HCT116 (cell line): ENCODE results near the gene KRTAP10-10. TPM values are rescaled to one million over a fixed set of nuclear protein-coding genes. Genes with fewer than 3 reads are reported as not detected.

Source experiments
- ATAC-seq: fragments of 200-7000 bp; cut with Tn5 transposase; 2 replicates; pipeline ENCODE4 v1.9.1; 2020; ENCODE audit warnings: mild to moderate bottlenecking, moderate library complexity
- BruUV-seq: library from RNA; stranded (reverse); fragments of 400-500 nt; replicated peaks from 2 replicates; lab custom pipeline; 2021; lab: Mats Ljungman, UMichigan
- CTCF ChIA-PET: fragments of 300-600 bp; sonication (Branson Sonifier 250); formaldehyde crosslinking; loops from one replicate; lab custom pipeline; 2021; ENCODE audit warnings: antibody characterized with exemption; lab: Charles Lee
- POLR2A ChIA-PET: fragments of 300-600, 350-600 bp; sonication (Branson Sonifier 250); formaldehyde crosslinking; loops from one replicate; lab custom pipeline; 2021; ENCODE audit warnings: antibody characterized with exemption; lab: Charles Lee
- RAD21 ChIA-PET, 2 experiments: fragments of 300-600 bp; sonication (Branson Sonifier 250); formaldehyde crosslinking; loops; one replicate each; lab custom pipeline; 2023; ENCODE audit warnings: low total read pairs in 2 of 2; ENCODE audit not compliant: uncharacterized antibody in 2 of 2, unreplicated experiment in 2 of 2, low non-redundant PET in 1 of 2; lab: Charles Lee
- DNase-seq: peaks from one replicate; pipeline ENCODE4 v3.0.0-alpha.2; 2010; ENCODE audit warnings: low read depth, low spot score
- H2AFZ ChIP-seq: fragments of 200-600 bp; shearing (Covaris generic), sonication (generic); 2 replicates; pipeline ENCODE4 v1.6.1; 2017; ENCODE audit warnings: low read depth, mixed run types, mixed read lengths, antibody characterized with exemption, low read length; ENCODE audit not compliant: poor library complexity, severe bottlenecking
- H3K27ac ChIP-seq: 2 replicates; pipeline ENCODE4 v1.5.1; 2012; ENCODE audit warnings: low read depth, low read length
- H3K27me3 ChIP-seq: fragments of 200-600 bp; sonication (generic); 2 replicates; pipeline ENCODE4 v1.6.1; 2016; ENCODE audit warnings: mixed run types, low read length, mixed read lengths; ENCODE audit not compliant: insufficient read depth
- H3K36me3 ChIP-seq, 2 experiments: fragments of 200-500 bp in 1 of 2; fragments of 200-600 bp in 1 of 2; sonication (Bioruptor generic) in 1 of 2; sonication (generic) in 1 of 2; 2 replicates each; pipeline versions ENCODE4 v1.5.1 to v1.6.1; 2014 to 2016; ENCODE audit warnings: low read length in 2 of 2, inconsistent platforms in 1 of 2, mixed read lengths in 1 of 2, mixed run types in 1 of 2; ENCODE audit not compliant: insufficient read depth in 2 of 2, control insufficient read depth in 1 of 2
- H3K4me1 ChIP-seq, 2 experiments: fragments of 200-600 bp in 1 of 2; sonication (generic) in 1 of 2; 2 replicates each; pipeline versions ENCODE4 v1.5.1 to v1.6.1; 2012 to 2017; ENCODE audit warnings: low read length in 2 of 2, inconsistent platforms in 1 of 2, mild to moderate bottlenecking in 1 of 2, mixed read lengths in 1 of 2, mixed run types in 1 of 2, moderate library complexity in 1 of 2; ENCODE audit not compliant: insufficient read depth in 2 of 2, control insufficient read depth in 1 of 2
- H3K4me2 ChIP-seq: fragments of 200-600 bp; sonication (generic); 2 replicates; pipeline ENCODE4 v1.6.1; 2017; ENCODE audit warnings: mixed run types, low read length, mixed read lengths
- H3K4me3 ChIP-seq, 2 experiments: fragments of 200-600 bp in 1 of 2; sonication (generic) in 1 of 2; replicated peaks in 1 of 2; 2 replicates each; pipeline ENCODE4 v1.5.1; 2011 to 2016; ENCODE audit warnings: low read length in 2 of 2, control low read depth in 1 of 2, low read depth in 1 of 2, mild to moderate bottlenecking in 1 of 2, mixed read lengths in 1 of 2, mixed run types in 1 of 2
- H3K79me2 ChIP-seq: fragments of 200-600 bp; sonication (generic); 2 replicates; pipeline ENCODE4 v1.6.1; 2017; ENCODE audit warnings: mild to moderate bottlenecking, mixed run types, low read length, moderate library complexity, mixed read lengths; ENCODE audit not compliant: insufficient read depth
- H3K9ac ChIP-seq: fragments of 200-600 bp; sonication (generic); 2 replicates; pipeline ENCODE4 v1.6.1; 2016; ENCODE audit warnings: low read length, mixed read lengths
- H3K9me2 ChIP-seq: fragments of 200-600 bp; sonication (generic), shearing (Covaris generic); 2 replicates; pipeline ENCODE4 v1.6.1; 2017; ENCODE audit warnings: mixed run types, mild to moderate bottlenecking, moderate library complexity; ENCODE audit not compliant: insufficient read depth
- H3K9me3 ChIP-seq, 2 experiments: fragments of 200-500 bp in 1 of 2; fragments of 200-600 bp in 1 of 2; sonication (Bioruptor generic) in 1 of 2; sonication (generic) in 1 of 2; 2 replicates each; pipeline ENCODE4 v1.6.1; 2014 to 2017; ENCODE audit warnings: low read length in 2 of 2, mixed read lengths in 2 of 2, inconsistent platforms in 1 of 2, low read depth in 1 of 2, mild to moderate bottlenecking in 1 of 2, mixed run types in 1 of 2, moderate library complexity in 1 of 2; ENCODE audit not compliant: control insufficient read depth in 1 of 2, insufficient read depth in 1 of 2
- H4K20me1 ChIP-seq: fragments of 200-600 bp; sonication (generic), shearing (Covaris generic); 2 replicates; pipeline ENCODE4 v1.6.1; 2017; ENCODE audit warnings: mixed run types, mild to moderate bottlenecking, moderate library complexity; ENCODE audit not compliant: insufficient read depth
- CBX3 ChIP-seq: IDR thresholded peaks from 2 replicates; pipeline ENCODE4 v1.6.1; 2012; ENCODE audit warnings: low read depth
- CEBPB ChIP-seq: IDR thresholded peaks from 2 replicates; pipeline ENCODE4 v1.6.1; 2012; ENCODE audit warnings: low read depth
- EGR1 ChIP-seq: IDR thresholded peaks from 2 replicates; pipeline ENCODE4 v1.6.1; 2012; ENCODE audit warnings: low read depth
- ELF1 ChIP-seq: IDR thresholded peaks from 2 replicates; pipeline ENCODE4 v1.6.1; 2012; ENCODE audit warnings: low read depth, borderline replicate concordance
- EZH2 ChIP-seq: fragments of 200-600 bp; sonication (generic); IDR thresholded peaks from 2 replicates; pipeline ENCODE4 v1.6.1; 2017; ENCODE audit warnings: antibody characterized with exemption, mixed run types
- EZH2phosphoT487 ChIP-seq: fragments of 200-600 bp; IDR thresholded peaks from 2 replicates; pipeline ENCODE4 v1.6.1; 2018; ENCODE audit warnings: antibody characterized with exemption, borderline replicate concordance
- FOSL1 ChIP-seq: IDR thresholded peaks from 2 replicates; pipeline ENCODE4 v1.6.1; 2012; ENCODE audit warnings: low read depth
- POLR2A ChIP-seq: IDR thresholded peaks from 2 replicates; pipeline ENCODE4 v1.7.0; 2011; ENCODE audit warnings: borderline replicate concordance; ENCODE audit not compliant: insufficient read depth, insufficient read length; ENCODE audit errors: extremely low read depth
- RAD21 ChIP-seq: IDR thresholded peaks from 2 replicates; pipeline ENCODE4 v1.6.1; 2012; ENCODE audit warnings: low read depth, mild to moderate bottlenecking
- SIN3A ChIP-seq: IDR thresholded peaks from 2 replicates; pipeline ENCODE4 v1.6.1; 2012; ENCODE audit warnings: low read depth
- SP1 ChIP-seq: IDR thresholded peaks from 2 replicates; pipeline ENCODE4 v1.6.1; 2012; ENCODE audit warnings: low read depth
- SRF ChIP-seq: IDR thresholded peaks from 2 replicates; pipeline ENCODE4 v1.6.1; 2012; ENCODE audit warnings: low read depth
- TCF7L2 ChIP-seq: IDR thresholded peaks from 2 replicates; pipeline ENCODE4 v1.7.0; 2011; ENCODE audit warnings: borderline replicate concordance, inconsistent platforms; ENCODE audit not compliant: insufficient read depth, insufficient read length; ENCODE audit errors: extremely low read depth
- ZFX ChIP-seq: fragments of 450-650 bp; IDR thresholded peaks from 2 replicates; pipeline ENCODE4 v1.6.1; 2017
- ZNF274 ChIP-seq: fragments of 200-500 bp; sonication (Bioruptor generic); IDR thresholded peaks from 2 replicates; pipeline ENCODE4 v1.6.1; 2014; ENCODE audit warnings: mild to moderate bottlenecking, low read depth, low read length, inconsistent platforms
- intact Hi-C: fragments of 100-400 bp; cut with micrococcal nuclease; formaldehyde crosslinking; loops from 2 replicates; pipeline ENCODE4 v1.10.0; 2022
- total RNA-seq: library from RNA; stranded (reverse); gene quantifications from one replicate; pipeline ENCODE4 v1.2.1, GENCODE V29; 2021; ENCODE audit not compliant: unreplicated experiment
- TF ChIP-seq, protein P1 (sequence below): IDR thresholded peaks from 2 replicates; pipeline ENCODE4 v1.6.1; 2011; ENCODE audit warnings: mild to moderate bottlenecking, low read length, moderate library complexity; ENCODE audit not compliant: insufficient replicate concordance; ENCODE audit errors: extremely low read depth
- TF ChIP-seq, protein P2 (sequence below): IDR thresholded peaks from 2 replicates; pipeline ENCODE4 v1.6.1; 2012; ENCODE audit warnings: low read depth
- TF ChIP-seq, protein P3 (sequence below): IDR thresholded peaks from 2 replicates; pipeline ENCODE4 v1.6.1; 2012

KRTAP10-10 gene
- total RNA-seq, 1 experiment from 2014 or later: not detected

DNA sequence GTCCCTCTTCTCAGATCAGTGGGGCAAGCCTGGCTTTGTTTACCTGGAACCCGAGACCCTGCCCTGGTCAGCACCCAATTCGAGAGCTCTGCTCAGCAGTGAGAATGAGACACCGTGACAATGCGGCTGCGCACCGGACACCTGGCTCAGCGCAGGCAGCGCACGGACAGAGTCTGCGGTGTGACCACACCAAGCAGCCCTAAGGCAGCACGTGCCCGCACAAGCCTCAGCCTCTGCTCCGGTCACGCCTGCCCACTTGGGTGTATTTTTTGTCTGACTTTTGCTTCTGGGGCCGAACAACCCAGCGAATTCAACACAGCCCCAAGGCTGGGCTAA lies 20.6 kb upstream of the KRTAP10-10 start:
- H2AFZ ChIP-seq: no peak overlapping the region
- H3K9me2 ChIP-seq: no peaks in the 10 kb centered on the region
- no TSS peak for BruUV-seq
- H4K20me1 ChIP-seq: no peaks in the 10 kb centered on the region
- ATAC-seq (no peak), DNase-seq (no peak)
- no peaks in the 10 kb centered on the region for H3K79me2 ChIP-seq
- H3K27me3 ChIP-seq: no peaks in the 10 kb centered on the region
- ChIA-PET POLR2A (no interaction called here), CTCF (no interaction called here), RAD21 (no interaction called here)
- TF ChIP-seq EZH2phosphoT487 (no peak), EZH2 (no peak), ZNF274 (no peak)
- TF ChIP-seq, protein P1, sequence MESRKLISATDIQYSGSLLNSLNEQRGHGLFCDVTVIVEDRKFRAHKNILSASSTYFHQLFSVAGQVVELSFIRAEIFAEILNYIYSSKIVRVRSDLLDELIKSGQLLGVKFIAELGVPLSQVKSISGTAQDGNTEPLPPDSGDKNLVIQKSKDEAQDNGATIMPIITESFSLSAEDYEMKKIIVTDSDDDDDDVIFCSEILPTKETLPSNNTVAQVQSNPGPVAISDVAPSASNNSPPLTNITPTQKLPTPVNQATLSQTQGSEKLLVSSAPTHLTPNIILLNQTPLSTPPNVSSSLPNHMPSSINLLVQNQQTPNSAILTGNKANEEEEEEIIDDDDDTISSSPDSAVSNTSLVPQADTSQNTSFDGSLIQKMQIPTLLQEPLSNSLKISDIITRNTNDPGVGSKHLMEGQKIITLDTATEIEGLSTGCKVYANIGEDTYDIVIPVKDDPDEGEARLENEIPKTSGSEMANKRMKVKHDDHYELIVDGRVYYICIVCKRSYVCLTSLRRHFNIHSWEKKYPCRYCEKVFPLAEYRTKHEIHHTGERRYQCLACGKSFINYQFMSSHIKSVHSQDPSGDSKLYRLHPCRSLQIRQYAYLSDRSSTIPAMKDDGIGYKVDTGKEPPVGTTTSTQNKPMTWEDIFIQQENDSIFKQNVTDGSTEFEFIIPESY: no peak
- H3K4me2 ChIP-seq: no peak overlapping the region
- H3K4me3 ChIP-seq: no peak overlapping the region
- H3K4me1 ChIP-seq: no peaks in the 10 kb centered on the region
- intact Hi-C loops: no loop called here
- peaks cover 9 to 10% of the 10 kb centered on the region in 2 experiments for H3K9me3 ChIP-seq
- no peaks in the 10 kb centered on the region for H3K36me3 ChIP-seq
- no peak overlapping the region for H3K27ac ChIP-seq
- H3K9ac ChIP-seq: no peak overlapping the region

DNA sequence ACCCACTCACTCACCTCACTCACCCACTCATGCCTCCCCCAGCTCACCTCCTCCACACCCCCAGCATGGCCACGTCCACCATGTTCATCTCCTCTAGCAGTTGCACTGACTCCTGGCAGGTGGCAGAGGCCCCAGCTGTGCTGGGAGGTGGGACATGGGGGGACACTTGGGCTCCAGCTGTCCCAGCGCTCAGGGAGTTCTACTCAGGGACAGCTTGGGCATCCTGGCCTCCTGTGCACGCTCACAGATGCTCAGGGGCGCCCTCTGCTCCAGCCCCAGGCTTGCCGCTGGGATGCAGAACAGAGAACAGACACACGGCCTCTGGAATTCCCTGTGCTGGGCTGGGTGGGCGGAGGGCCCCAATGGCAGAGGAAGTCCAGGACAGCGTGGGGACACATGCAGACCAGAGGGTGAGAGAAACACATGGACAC lies 20.1 kb upstream of the KRTAP10-10 start:
- Histone ChIP-seq H2AFZ (no peak overlapping the region), H3K79me2 (no peaks in the 10 kb centered on the region), H3K36me3 (no peaks in the 10 kb centered on the region), H3K4me1 (no peaks in the 10 kb centered on the region), H3K27ac (no peak overlapping the region), H3K9ac (no peak overlapping the region), H3K9me3 (peaks cover 6 to 11% of the 10 kb centered on the region in 2 experiments), H4K20me1 (no peaks in the 10 kb centered on the region), H3K4me2 (no peak overlapping the region), H3K27me3 (no peaks in the 10 kb centered on the region), H3K9me2 (no peaks in the 10 kb centered on the region), H3K4me3 (no peak overlapping the region)
- CTCF ChIA-PET: no interaction called here
- DNase-seq (no peak), ATAC-seq (no peak)
- BruUV-seq: no TSS peak
- RAD21 ChIA-PET: no interaction called here
- intact Hi-C loops: no loop called here
- POLR2A ChIA-PET: no interaction called here
- TF ChIP-seq SP1 (no peak), SRF (no peak), EGR1 (no peak), ZFX (no peak), FOSL1 (no peak), SIN3A (no peak), EZH2 (no peak), ELF1 (no peak), POLR2A (no peak), CEBPB (no peak), CBX3 (no peak), EZH2phosphoT487 (no peak), ZNF274 (no peak), RAD21 (no peak), TCF7L2 (no peak)
- TF ChIP-seq, protein P2, sequence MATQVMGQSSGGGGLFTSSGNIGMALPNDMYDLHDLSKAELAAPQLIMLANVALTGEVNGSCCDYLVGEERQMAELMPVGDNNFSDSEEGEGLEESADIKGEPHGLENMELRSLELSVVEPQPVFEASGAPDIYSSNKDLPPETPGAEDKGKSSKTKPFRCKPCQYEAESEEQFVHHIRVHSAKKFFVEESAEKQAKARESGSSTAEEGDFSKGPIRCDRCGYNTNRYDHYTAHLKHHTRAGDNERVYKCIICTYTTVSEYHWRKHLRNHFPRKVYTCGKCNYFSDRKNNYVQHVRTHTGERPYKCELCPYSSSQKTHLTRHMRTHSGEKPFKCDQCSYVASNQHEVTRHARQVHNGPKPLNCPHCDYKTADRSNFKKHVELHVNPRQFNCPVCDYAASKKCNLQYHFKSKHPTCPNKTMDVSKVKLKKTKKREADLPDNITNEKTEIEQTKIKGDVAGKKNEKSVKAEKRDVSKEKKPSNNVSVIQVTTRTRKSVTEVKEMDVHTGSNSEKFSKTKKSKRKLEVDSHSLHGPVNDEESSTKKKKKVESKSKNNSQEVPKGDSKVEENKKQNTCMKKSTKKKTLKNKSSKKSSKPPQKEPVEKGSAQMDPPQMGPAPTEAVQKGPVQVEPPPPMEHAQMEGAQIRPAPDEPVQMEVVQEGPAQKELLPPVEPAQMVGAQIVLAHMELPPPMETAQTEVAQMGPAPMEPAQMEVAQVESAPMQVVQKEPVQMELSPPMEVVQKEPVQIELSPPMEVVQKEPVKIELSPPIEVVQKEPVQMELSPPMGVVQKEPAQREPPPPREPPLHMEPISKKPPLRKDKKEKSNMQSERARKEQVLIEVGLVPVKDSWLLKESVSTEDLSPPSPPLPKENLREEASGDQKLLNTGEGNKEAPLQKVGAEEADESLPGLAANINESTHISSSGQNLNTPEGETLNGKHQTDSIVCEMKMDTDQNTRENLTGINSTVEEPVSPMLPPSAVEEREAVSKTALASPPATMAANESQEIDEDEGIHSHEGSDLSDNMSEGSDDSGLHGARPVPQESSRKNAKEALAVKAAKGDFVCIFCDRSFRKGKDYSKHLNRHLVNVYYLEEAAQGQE: no peak
- TF ChIP-seq, protein P3, sequence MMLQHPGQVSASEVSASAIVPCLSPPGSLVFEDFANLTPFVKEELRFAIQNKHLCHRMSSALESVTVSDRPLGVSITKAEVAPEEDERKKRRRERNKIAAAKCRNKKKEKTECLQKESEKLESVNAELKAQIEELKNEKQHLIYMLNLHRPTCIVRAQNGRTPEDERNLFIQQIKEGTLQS: no peak
